Bone marrow (tissue), 2 donors: ENCODE measurements around the gene TRO.

ENCODE experiments used
- DNase-seq, 2 donors: peaks; one replicate each; lab custom pipeline; 2025; lab: John Stamatoyannopoulos, UW

The TRO gene, protein sequence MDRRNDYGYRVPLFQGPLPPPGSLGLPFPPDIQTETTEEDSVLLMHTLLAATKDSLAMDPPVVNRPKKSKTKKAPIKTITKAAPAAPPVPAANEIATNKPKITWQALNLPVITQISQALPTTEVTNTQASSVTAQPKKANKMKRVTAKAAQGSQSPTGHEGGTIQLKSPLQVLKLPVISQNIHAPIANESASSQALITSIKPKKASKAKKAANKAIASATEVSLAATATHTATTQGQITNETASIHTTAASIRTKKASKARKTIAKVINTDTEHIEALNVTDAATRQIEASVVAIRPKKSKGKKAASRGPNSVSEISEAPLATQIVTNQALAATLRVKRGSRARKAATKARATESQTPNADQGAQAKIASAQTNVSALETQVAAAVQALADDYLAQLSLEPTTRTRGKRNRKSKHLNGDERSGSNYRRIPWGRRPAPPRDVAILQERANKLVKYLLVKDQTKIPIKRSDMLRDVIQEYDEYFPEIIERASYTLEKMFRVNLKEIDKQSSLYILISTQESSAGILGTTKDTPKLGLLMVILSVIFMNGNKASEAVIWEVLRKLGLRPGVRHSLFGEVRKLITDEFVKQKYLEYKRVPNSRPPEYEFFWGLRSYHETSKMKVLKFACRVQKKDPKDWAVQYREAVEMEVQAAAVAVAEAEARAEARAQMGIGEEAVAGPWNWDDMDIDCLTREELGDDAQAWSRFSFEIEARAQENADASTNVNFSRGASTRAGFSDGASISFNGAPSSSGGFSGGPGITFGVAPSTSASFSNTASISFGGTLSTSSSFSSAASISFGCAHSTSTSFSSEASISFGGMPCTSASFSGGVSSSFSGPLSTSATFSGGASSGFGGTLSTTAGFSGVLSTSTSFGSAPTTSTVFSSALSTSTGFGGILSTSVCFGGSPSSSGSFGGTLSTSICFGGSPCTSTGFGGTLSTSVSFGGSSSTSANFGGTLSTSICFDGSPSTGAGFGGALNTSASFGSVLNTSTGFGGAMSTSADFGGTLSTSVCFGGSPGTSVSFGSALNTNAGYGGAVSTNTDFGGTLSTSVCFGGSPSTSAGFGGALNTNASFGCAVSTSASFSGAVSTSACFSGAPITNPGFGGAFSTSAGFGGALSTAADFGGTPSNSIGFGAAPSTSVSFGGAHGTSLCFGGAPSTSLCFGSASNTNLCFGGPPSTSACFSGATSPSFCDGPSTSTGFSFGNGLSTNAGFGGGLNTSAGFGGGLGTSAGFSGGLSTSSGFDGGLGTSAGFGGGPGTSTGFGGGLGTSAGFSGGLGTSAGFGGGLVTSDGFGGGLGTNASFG (N-terminal part only)

DNA sequence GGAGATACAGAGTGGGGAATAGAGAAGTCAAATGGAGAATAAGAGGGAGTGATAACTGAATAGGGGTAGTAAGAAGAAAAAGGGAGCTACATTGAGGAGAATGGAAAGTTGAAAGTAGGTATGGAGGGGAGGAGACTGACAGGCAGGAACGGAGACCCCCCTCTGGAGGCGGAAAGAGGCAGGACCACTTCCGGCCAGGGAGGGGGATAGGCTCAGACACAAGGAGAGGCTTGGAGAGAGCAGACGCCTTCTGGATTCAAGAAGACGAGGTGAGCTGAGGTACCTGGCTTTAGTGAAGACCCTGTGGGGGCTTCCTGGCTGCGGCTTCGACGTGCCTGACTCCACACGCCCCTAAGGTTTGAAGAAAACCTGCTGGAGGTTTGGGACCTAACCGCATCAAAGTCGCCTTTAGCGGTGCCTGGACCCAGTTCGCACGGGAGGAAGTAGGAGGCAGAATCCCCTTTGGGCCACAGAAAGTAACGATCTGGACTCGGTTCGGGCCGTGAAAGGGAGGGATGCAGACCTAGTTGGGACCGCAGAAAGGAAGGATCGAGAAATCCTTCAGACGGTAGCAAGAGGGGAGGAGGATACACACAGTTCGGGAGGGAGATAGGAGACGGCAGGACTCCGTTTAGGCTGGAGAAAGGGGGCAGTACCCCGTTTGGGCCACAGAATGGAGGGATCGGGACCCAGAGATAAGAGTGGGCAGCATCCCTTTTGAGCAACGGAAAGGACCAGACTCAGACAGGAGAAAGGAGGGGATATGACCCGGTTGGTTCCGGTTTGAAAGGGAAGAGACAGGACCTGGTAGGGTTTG, at the start of gene TRO:
TSS of gene TRO (plus strand) at position 215 of the 817 bp plus-strand sequence. CDS start 1,423 bp downstream, outside the sequence.
- no peak for DNase-seq

DNA sequence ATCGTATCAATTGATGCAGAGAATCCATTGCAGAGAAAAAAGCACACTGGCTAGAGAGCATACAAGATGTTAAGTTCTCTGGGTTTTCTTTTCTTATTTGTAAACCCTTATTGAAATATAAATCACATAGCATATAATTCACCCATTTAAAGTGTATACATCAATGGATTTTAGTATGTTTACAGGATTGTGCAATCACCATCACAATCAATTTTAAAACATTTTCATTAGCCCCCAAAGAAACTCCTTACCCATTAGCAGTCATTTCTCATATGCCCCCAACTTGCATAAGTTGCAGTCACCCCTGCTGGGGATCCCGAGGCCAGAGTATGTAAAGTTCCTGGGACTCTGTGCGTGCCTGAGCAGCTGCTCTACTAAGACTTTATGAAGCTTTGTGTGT, 34.9 kb upstream of the TRO start:
- DNase-seq = no peak

- DNase-seq = no peak
Observed at GRCh38 chrX:54891573-54891972, 29.1 kb upstream of the TRO start.

GRCh38 chrX:54894159-54894558, 26.5 kb upstream of the TRO start:
- no peak for DNase-seq

- DNase-seq = no peak
Observed at GRCh38 chrX:54909941-54910340, 10.7 kb upstream of the TRO start.

GRCh38 chrX:54921427-54922021, 900 bp downstream of the TRO start:
- DNase-seq = no peak

GRCh38 chrX:54922547-54922946, 1.9 kb downstream of the TRO start:
- no peak for DNase-seq

DNA sequence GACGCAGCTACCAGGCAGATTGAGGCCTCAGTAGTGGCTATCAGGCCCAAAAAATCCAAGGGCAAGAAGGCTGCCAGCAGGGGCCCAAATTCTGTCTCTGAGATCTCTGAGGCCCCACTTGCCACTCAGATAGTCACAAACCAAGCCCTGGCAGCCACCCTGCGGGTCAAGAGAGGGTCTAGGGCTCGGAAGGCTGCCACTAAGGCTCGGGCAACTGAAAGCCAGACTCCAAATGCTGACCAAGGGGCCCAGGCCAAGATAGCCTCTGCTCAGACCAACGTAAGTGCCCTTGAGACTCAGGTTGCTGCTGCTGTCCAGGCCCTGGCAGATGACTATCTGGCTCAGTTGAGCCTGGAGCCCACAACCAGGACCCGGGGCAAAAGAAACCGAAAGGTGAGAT, 2.8 kb downstream of the TRO start:
- no peak for DNase-seq

GRCh38 chrX:54926978-54927377, 6.4 kb downstream of the TRO start:
- no peak for DNase-seq

- DNase-seq = no peak
Observed at GRCh38 chrX:54928876-54929275, 8.3 kb downstream of the TRO start.

GRCh38 chrX:54930291-54931049, 9.8 kb downstream of the TRO start:
- DNase-seq = no peak

GRCh38 chrX:54931107-54931506, 10.5 kb downstream of the TRO start:
- DNase-seq = no peak

GRCh38 chrX:54933150-54933826, 12.7 kb downstream of the TRO start:
- DNase-seq = no peak

- no peak for DNase-seq
Observed at GRCh38 chrX:54934058-54934457, 13.4 kb downstream of the TRO start.

GRCh38 chrX:54934890-54935289, 14.3 kb downstream of the TRO start:
- no peak for DNase-seq

GRCh38 chrX:54935306-54935705, 14.7 kb downstream of the TRO start:
- DNase-seq = no peak

- DNase-seq = no peak
Observed at GRCh38 chrX:54937416-54937815, 16.8 kb downstream of the TRO start.

DNA sequence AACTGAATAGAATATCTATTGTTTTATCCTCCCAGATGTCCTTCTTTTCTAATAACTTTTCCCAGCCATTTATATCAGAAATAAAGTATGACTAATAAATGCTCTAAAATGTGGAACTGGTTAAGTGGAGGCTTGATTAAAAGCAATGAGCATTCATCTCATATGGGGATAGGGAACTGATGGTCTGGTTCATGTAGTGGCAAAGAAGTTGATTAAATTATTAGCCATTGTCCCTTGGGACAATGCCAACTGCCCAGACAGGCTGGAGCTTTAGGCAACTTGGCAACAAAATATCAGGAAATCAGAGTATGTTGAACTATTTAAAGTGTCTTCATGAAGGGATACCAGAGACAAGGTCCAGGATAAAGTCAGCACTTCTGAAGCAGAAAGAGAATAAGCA, 24.2 kb downstream of the TRO start:
- DNase-seq = no peak

- no peak for DNase-seq
Observed at GRCh38 chrX:54945224-54945623, 24.6 kb downstream of the TRO start.
